ENCODE measurements around the gene TOB2.

TOB2 gene

GRCh38 chr22:41446639-41447434 is at the start of gene TOB2:
Gene TOB2, minus strand, starts transcription at chr22:41446801. Its CDS starts 9,456 bp downstream, at chr22:41437345.
- peak; percentile 75 for DNase-seq (ENCODE audit: low read depth, low spot score)

- no peak for DNase-seq (ENCODE audit: low read depth, low spot score)
These were observed 44.9 kb upstream of the TOB2 start for GRCh38 chr22:41491374-41492100.

GRCh38 chr22:41488596-41489385 is 42.2 kb upstream of the TOB2 start:
- no peak for DNase-seq (ENCODE audit: low read depth, low spot score)

GRCh38 chr22:41488076-41488475 is 41.5 kb upstream of the TOB2 start:
- DNase-seq (ENCODE audit: low read depth, low spot score), result no peak

- DNase-seq (ENCODE audit: low read depth, low spot score), result no peak
These were observed 40.7 kb upstream of the TOB2 start for GRCh38 chr22:41487037-41487935.

GRCh38 chr22:41485033-41485432 is 38.4 kb upstream of the TOB2 start:
- no peak for DNase-seq (ENCODE audit: low read depth, low spot score)

- no peak for DNase-seq (ENCODE audit: low read depth, low spot score)
These were observed 35.8 kb upstream of the TOB2 start for GRCh38 chr22:41482319-41482935.

GRCh38 chr22:41481925-41482318 is 35.3 kb upstream of the TOB2 start:
- no peak for DNase-seq (ENCODE audit: low read depth, low spot score)

GRCh38 chr22:41481131-41481830 is 34.7 kb upstream of the TOB2 start:
- DNase-seq (ENCODE audit: low read depth, low spot score), result no peak

GRCh38 chr22:41480397-41480735 is 33.8 kb upstream of the TOB2 start:
- DNase-seq (ENCODE audit: low read depth, low spot score), result no peak

- no peak for DNase-seq (ENCODE audit: low read depth, low spot score)
These were observed 33.2 kb upstream of the TOB2 start for GRCh38 chr22:41479671-41480396.

GRCh38 chr22:41478891-41479521 is 32.4 kb upstream of the TOB2 start:
- DNase-seq (ENCODE audit: low read depth, low spot score), result no peak

GRCh38 chr22:41478473-41478872 is 31.9 kb upstream of the TOB2 start:
- no peak for DNase-seq (ENCODE audit: low read depth, low spot score)

GRCh38 chr22:41474872-41475451 is 28.4 kb upstream of the TOB2 start:
- no peak for DNase-seq (ENCODE audit: low read depth, low spot score)

- no peak for DNase-seq (ENCODE audit: low read depth, low spot score)
These were observed 25.0 kb upstream of the TOB2 start for GRCh38 chr22:41471568-41471967.

GRCh38 chr22:41470886-41471285 is 24.3 kb upstream of the TOB2 start:
- DNase-seq (ENCODE audit: low read depth, low spot score), result no peak

- DNase-seq (ENCODE audit: low read depth, low spot score), result no peak
These were observed 22.7 kb upstream of the TOB2 start for GRCh38 chr22:41469218-41469851.

Data from iPS DF 19.7 (cell line).